Neural cell (in vitro differentiated cells): Measurements from ENCODE around the gene GBE1.

Source experiments
- EP300 ChIP-seq: fragments of 450-650 bp; conservative IDR thresholded peaks from 2 replicates; pipeline ENCODE4 v1.6.1; 2014; ENCODE audit warnings: antibody characterized with exemption, mild to moderate bottlenecking, moderate library complexity; ENCODE audit not compliant: poor library complexity, severe bottlenecking
- EZH2 ChIP-seq: fragments of 200-600, 300-800 bp; shearing (Covaris generic), sonication (generic); IDR thresholded peaks from 2 replicates; pipeline ENCODE4 v1.6.1; 2014; ENCODE audit warnings: antibody characterized with exemption, low read length, borderline replicate concordance, mild to moderate bottlenecking; ENCODE audit not compliant: insufficient read depth, poor library complexity, severe bottlenecking
- POLR2AphosphoS5 ChIP-seq: IDR thresholded peaks from 2 replicates; pipeline ENCODE4 v1.6.1; 2012
- RAD21 ChIP-seq: fragments of 450-650 bp; conservative IDR thresholded peaks from 2 replicates; pipeline ENCODE4 v1.6.1; 2014; ENCODE audit warnings: antibody characterized with exemption, mild to moderate bottlenecking, moderate library complexity
- TAF1 ChIP-seq: IDR thresholded peaks from 2 replicates; pipeline ENCODE4 v1.6.1; 2012; ENCODE audit warnings: low read depth
- TF ChIP-seq, protein P1 (sequence below): fragments of 450-650 bp; IDR thresholded peaks from 2 replicates; pipeline ENCODE4 v1.5.1; 2014; ENCODE audit warnings: antibody characterized with exemption, mild to moderate bottlenecking, moderate library complexity; ENCODE audit not compliant: poor library complexity, severe bottlenecking
- TF ChIP-seq, protein P2 (sequence below): IDR thresholded peaks from 2 replicates; pipeline ENCODE4 v1.6.1; 2012; ENCODE audit warnings: borderline replicate concordance

DNA sequence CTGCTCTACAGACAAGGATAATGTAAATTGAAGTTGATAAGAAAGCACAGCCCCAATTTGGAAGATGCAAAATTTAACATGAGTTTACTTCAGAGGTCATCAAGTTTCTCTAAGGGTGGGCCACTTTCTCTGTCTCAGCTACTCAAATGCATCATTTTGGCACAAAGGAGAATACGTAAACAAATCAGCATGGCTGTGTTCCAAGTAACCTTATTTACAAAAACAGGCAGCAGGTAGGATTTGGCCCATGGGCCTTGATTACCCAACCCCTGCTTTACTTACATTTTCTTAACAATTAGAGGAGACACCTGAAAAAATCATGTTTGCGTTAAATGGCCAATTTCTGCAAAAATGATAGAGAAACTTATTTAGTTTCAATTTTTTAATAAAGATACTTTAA, 181.7 kb downstream of the GBE1 start:
- TF ChIP-seq TAF1: no peak
- TF ChIP-seq EZH2: no peak
- TF ChIP-seq, protein P1, sequence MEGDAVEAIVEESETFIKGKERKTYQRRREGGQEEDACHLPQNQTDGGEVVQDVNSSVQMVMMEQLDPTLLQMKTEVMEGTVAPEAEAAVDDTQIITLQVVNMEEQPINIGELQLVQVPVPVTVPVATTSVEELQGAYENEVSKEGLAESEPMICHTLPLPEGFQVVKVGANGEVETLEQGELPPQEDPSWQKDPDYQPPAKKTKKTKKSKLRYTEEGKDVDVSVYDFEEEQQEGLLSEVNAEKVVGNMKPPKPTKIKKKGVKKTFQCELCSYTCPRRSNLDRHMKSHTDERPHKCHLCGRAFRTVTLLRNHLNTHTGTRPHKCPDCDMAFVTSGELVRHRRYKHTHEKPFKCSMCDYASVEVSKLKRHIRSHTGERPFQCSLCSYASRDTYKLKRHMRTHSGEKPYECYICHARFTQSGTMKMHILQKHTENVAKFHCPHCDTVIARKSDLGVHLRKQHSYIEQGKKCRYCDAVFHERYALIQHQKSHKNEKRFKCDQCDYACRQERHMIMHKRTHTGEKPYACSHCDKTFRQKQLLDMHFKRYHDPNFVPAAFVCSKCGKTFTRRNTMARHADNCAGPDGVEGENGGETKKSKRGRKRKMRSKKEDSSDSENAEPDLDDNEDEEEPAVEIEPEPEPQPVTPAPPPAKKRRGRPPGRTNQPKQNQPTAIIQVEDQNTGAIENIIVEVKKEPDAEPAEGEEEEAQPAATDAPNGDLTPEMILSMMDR: no peak
- no peak for TF ChIP-seq RAD21
- TF ChIP-seq EP300: no peak
- TF ChIP-seq POLR2AphosphoS5: no peak
- TF ChIP-seq, protein P2, sequence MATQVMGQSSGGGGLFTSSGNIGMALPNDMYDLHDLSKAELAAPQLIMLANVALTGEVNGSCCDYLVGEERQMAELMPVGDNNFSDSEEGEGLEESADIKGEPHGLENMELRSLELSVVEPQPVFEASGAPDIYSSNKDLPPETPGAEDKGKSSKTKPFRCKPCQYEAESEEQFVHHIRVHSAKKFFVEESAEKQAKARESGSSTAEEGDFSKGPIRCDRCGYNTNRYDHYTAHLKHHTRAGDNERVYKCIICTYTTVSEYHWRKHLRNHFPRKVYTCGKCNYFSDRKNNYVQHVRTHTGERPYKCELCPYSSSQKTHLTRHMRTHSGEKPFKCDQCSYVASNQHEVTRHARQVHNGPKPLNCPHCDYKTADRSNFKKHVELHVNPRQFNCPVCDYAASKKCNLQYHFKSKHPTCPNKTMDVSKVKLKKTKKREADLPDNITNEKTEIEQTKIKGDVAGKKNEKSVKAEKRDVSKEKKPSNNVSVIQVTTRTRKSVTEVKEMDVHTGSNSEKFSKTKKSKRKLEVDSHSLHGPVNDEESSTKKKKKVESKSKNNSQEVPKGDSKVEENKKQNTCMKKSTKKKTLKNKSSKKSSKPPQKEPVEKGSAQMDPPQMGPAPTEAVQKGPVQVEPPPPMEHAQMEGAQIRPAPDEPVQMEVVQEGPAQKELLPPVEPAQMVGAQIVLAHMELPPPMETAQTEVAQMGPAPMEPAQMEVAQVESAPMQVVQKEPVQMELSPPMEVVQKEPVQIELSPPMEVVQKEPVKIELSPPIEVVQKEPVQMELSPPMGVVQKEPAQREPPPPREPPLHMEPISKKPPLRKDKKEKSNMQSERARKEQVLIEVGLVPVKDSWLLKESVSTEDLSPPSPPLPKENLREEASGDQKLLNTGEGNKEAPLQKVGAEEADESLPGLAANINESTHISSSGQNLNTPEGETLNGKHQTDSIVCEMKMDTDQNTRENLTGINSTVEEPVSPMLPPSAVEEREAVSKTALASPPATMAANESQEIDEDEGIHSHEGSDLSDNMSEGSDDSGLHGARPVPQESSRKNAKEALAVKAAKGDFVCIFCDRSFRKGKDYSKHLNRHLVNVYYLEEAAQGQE: no peak
